Measurements from ENCODE around the gene DOCK2.
"Not testable (repeated sequence)": the region's sequence is repeated elsewhere in the genome, so short reads cannot be mapped to it uniquely, and the experiment has no call there.

The DOCK2 gene

DNA sequence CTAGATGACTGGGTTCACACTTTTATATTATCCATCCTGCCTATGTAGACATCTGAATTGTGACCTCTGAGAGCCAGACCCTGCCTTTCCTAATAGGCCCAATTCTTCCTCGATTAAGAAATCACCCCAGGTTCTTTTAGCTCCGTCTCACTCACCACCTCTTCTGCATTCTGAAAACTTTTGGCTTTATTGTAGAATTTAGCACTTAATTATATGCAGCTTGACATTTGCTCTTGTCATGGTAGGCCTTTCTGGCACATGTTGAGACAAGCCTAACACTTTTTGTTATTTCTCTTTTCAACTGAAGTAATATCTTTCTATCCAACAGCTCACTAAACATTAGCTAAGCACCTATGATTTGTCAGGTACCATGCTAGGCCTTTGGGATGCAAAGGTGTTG lies 180.0 kb downstream of the DOCK2 start:
- DNase-seq (ENCODE audit: low spot score) = no peak

DNA sequence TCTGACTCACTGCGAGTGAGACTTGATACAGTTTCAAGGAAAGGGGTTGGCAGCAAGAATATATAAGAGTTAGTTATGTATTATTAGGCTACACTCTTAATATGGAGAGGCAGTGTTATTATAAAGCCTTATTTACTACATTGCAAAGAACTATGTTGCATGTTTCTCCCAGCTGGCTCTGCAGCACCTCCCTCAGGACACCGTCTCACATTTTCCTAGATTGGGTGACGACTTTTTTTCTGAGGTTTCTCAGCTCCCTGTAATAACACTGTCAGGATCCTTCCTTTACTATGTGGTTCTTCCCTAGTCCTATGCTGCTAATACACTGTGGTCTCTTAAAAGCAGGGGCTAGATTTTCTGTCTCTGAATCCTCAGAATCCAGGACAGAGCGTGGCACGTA lies 189.5 kb downstream of the DOCK2 start:
- no peak for DNase-seq (ENCODE audit: low spot score)

DNA sequence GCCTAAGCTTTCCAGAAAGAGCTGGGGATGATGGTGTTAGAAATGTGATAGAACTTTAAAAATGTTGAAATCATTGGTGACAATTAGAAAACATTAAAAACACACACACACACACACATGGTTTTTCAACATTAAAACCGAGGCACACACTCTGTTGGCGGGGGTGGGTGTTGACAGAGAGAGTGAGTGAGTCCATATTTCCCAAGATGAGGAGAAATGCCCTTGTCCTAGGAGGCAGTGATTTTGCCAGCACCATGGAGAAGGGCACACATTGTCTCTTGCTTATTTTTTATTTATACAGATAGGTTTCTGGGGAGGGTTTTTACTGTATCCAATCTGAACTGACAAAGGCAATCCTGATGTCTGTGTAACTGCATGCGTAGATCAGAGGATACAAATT lies 190.7 kb downstream of the DOCK2 start:
- DNase-seq (ENCODE audit: low spot score) = no peak

GRCh38 chr5:169828385-169828784 lies 191.3 kb downstream of the DOCK2 start:
- DNase-seq (ENCODE audit: low spot score) = no peak

- no peak for DNase-seq (ENCODE audit: low spot score)
Observed at GRCh38 chr5:169831331-169831730, 194.3 kb downstream of the DOCK2 start.

- DNase-seq (ENCODE audit: low spot score) = no peak
Observed at GRCh38 chr5:169832304-169832703, 195.2 kb downstream of the DOCK2 start.

- DNase-seq (ENCODE audit: low spot score) = no peak
Observed at GRCh38 chr5:169832845-169833244, 195.8 kb downstream of the DOCK2 start.

GRCh38 chr5:169833681-169834292 lies 196.7 kb downstream of the DOCK2 start:
- not testable (repeated sequence) for DNase-seq (ENCODE audit: low spot score)

GRCh38 chr5:169834540-169834939 lies 197.5 kb downstream of the DOCK2 start:
- DNase-seq (ENCODE audit: low spot score) = not testable (repeated sequence)

DNA sequence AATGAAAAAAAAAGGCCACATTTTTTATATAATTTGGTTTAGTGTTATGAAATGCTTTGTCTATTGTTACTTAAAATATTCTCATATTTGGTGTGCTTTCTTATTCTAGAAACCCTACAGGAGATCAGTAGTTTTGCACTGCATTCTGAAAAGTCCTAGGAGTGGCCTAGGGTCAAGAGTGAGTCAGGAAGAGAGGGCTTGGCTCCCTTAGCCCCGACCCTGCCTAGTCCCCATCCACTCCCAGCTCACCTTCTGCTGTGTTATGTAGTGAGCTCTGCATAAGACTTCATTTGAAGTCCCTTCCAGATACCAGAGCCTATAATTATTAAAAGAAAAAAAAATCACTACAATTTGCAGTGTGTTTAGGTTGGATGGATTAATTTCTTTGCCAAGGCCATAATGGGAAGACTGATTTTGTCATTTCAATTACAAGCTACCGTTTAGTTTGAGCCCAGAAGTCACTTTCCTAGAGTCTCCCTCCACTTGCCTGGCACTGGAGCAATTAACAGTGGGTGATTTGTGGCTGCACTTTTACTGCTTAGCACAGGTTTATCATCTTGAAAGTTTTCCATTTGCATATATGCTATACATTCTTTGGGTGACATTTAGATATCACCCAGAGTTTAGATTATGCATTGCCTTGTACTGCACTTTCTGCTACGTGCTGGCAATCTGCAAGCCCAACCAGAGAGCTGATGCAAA lies 199.9 kb downstream of the DOCK2 start:
- no peak for DNase-seq (ENCODE audit: low spot score)

DNA sequence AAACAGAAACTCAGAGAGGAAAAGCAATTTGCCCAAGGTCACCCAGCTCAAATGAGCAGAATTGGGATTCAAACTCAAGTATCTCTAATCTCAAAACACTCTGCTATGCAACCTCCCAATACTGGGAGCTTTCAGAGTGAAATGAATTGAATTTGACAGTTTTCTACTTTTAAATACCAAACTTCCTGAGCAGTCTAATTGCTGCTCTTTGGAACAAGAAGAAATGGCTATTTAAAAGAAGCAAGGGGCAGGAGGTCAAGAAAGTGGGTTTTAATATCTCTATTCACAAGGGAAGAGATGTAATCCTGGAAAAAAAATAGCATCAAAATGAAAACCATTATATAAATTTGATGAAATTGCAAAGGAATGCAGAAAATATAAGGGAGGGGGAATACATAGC lies 200.6 kb downstream of the DOCK2 start:
- DNase-seq (ENCODE audit: low spot score) = no peak

DNA sequence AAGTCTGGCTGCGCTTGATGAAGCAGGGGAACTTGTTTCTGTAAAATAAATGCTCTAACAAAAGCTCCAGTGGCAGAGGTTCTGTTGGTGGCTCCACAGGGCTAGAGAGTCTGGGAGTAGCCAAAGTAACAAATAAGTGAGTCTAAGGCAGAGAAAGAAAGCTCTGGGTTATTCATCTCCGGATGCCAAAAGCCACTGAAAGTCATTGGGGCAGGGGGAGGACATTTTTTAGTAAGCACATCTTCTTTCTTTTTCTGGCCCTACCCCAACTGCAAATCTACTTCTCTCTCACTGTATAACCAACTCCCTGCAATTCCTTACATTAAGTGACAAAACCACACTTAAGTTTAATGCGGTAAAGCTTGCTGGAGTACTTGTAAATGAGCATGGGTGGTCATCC lies 201.6 kb downstream of the DOCK2 start:
- no peak for DNase-seq (ENCODE audit: low spot score)

GRCh38 chr5:169840405-169840804 lies 203.3 kb downstream of the DOCK2 start:
- no peak for DNase-seq (ENCODE audit: low spot score)

DNA sequence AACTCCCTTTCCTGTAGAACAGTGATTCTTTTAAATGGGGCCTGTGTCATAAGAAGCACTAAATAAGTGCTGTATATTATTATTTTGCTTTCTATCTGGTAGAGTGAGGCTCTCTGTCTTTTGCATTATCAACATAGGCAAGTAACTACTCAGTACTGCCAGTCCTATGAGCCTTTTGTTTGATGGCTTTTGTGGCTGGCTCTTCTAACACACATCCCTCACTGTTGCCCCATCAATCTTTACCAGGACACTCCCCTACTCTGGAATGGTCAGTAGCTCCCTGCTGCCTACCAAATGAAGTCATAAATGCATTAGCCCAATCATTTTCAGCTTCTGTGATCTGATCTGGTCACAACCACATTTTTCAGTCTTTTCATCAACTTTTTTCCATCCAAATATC lies 205.6 kb downstream of the DOCK2 start:
- DNase-seq (ENCODE audit: low spot score) = no peak

GRCh38 chr5:169847519-169847918 lies 210.4 kb downstream of the DOCK2 start:
- no peak for DNase-seq (ENCODE audit: low spot score)

DNA sequence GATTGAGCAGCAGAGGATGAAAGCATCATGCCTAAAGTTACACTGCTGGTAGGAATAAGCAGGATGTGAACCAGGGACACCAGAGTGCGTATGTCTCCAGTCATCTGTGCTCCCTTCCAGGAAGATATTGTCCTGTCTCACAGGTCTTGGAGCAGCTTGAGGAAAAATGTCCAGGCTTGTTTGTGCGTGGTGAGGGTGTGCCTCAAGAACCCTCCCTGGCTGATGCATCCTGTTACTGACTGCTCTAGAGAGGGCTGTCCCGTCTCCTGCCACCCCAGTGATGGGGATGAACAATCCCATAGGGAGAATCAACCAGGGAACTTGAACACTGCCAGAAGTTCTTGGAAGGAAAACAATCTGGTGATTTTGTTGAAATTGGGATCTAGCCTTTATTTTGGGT lies 211.2 kb downstream of the DOCK2 start:
- no peak for DNase-seq (ENCODE audit: low spot score)

DNA sequence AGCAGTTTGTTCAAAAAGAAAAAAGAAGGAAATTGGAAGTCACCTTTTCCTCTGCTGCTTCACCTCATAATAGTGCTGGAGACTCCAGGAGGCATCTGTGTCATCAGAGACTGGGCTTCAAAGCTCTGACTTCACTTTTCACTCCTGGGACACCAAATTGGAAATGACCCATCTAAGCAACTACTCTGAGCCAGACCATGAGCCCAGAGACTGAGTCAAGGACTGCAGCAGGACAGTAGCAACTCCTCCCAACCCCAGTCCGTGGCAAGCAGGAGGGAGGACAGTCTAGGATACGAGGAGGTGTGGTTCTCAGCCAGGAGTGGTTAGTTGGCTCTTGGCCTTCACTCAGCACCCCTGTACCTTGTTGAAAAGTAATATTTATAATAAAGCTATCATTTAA lies 211.7 kb downstream of the DOCK2 start:
- DNase-seq (ENCODE audit: low spot score) = no peak

- DNase-seq (ENCODE audit: low spot score) = no peak
Observed at GRCh38 chr5:169850409-169850808, 213.3 kb downstream of the DOCK2 start.

GRCh38 chr5:169851321-169851850 lies 214.3 kb downstream of the DOCK2 start:
- DNase-seq (ENCODE audit: low spot score) = no peak

DNA sequence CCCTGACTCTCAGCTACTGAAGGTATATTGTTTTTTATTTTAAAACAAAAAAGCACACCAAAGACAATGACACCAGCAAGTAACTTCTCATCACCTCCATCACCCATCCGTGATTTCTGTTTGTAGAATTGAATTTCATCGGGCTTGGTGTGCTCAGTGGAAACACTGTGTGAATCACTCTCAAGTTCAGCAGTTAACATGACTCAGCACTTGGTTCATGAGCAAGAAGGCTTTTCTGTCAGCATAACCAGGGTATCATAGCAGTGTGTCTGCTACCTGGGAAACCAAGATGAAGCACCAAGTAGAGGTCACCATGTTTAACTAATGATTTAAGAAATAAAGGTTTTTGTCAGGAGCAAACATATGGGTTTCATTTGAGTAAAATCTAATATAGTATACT lies 219.5 kb downstream of the DOCK2 start:
- no peak for DNase-seq (ENCODE audit: low spot score)

DNA sequence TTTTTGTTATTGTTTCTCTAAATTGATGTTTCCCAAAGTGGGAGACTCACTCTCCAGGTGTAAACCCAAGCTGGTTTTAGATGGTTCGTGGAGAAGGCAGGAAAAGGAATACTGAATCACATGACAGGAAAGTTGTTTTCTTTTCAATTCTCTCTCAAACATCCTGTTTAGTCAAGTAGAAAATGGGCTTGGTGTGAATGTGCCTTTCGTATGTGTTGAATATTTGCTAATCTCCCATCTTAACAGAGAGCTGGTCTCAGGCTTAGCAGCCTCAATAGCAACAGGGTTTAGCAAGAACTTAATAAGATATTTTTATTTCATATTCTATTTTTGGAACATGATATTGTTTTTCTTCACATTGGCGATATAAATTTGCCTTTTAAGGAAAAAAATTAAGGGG lies 223.5 kb downstream of the DOCK2 start:
- no peak for DNase-seq (ENCODE audit: low spot score)

DNA sequence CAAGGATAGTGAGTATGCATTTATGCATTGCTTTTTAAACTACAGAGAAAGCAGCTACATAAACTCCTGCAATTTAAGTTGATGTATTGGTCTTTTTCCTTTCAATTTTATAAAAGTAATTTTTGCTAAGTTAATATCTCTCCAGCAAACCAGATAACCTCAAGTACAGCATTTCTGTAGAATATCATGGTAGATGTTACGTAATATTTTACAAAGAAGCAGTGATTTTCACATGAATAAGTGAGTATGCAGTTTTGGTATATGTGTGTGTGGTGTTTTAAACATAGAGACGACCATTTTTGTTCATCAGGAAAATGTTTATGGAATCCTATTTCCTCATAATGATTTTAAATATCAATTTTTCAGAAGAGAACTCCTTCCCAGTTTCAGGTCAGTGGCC lies 224.4 kb downstream of the DOCK2 start:
- no peak for DNase-seq (ENCODE audit: low spot score)

- DNase-seq (ENCODE audit: low spot score) = no peak
Observed at GRCh38 chr5:169861934-169862333, 224.9 kb downstream of the DOCK2 start.

DNA sequence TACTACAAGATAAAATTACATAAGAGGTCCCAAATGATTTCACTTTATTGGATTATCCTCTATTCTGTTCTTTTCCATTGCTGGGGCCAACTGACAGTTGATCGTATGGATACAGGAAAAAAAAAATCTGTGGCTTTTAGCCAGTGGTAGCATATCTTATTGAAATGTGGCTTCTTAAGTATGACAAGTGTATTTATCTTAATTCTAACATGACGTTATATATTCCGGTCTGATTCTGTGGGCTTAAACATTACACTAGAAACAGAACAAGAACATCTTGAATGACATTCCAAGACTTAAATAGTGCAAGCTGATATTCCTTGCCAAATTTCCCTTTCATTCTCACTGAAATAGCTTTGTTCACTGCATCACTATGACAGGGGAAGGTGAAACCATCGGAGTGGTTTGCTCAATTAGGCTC lies 225.3 kb downstream of the DOCK2 start:
- no peak for DNase-seq (ENCODE audit: low spot score)

Data from CD4-positive, alpha-beta T cell treated with Interleukin-6 at 100 ng/mL for 8 hours (primary cell).